ENCODE measurements around the gene RRBP1. TPM values are rescaled to one million over a fixed set of nuclear protein-coding genes. Genes with fewer than 3 reads are reported as not detected.
"Not testable (repeated sequence)": the region's sequence is repeated elsewhere in the genome, so short reads cannot be mapped to it uniquely, and the experiment has no call there.

The RRBP1 gene
- total and polyA plus RNA-seq, 12 donors: 23.5 to 71.3 (median 29.7) TPM

- intact Hi-C loops (cut with DNase I): no loop called here
- ATAC-seq: no peak
- no peak for TF ChIP-seq CTCF (IDR thresholded peaks at IDR 0.05)
- DNase-seq: no peak
- peaks cover 0 to 15% (median 5%) of the 10 kb centered on the region in 9 donors for H3K4me1 ChIP-seq
- no peak overlapping the region for H3K27ac ChIP-seq
- WGBS, 2 donors: 93 to 97% methylated on average over 7 of the region's 7 CpGs
- no peaks in the 10 kb centered on the region for H3K27me3 ChIP-seq
- H3K4me3 ChIP-seq: no peak overlapping the region
- H3K36me3 ChIP-seq: no peaks in the 10 kb centered on the region
- H3K9me3 ChIP-seq: no peaks in the 10 kb centered on the region
These were observed 26.8 kb upstream of the RRBP1 start for GRCh38 chr20:17708675-17709360.

- WGBS, 2 donors: 90 to 95% methylated on average over 3 of the region's 3 CpGs
- DNase-seq; H3K27me3 ChIP-seq; H3K9me3 ChIP-seq; H3K36me3 ChIP-seq; H3K4me3 ChIP-seq; intact Hi-C loops (cut with DNase I); H3K27ac ChIP-seq; ATAC-seq: not testable (repeated sequence)
- peaks cover 0 to 15% (median 5%) of the 10 kb centered on the region in 9 donors for H3K4me1 ChIP-seq
These were observed 25.9 kb upstream of the RRBP1 start for GRCh38 chr20:17707951-17708350.

GRCh38 chr20:17706632-17707031 lies 24.6 kb upstream of the RRBP1 start:
- Histone ChIP-seq H3K9me3 (no peaks in the 10 kb centered on the region), H3K4me1 (peaks cover 0 to 15% (median 5%) of the 10 kb centered on the region in 9 donors), H3K36me3 (no peaks in the 10 kb centered on the region), H3K27ac (no peak overlapping the region), H3K4me3 (no peak overlapping the region), H3K27me3 (no peaks in the 10 kb centered on the region)
- WGBS, 2 donors: 61 to 95% methylated on average over 3 of the region's 3 CpGs
- intact Hi-C loops (cut with DNase I): no loop called here
- no peak for TF ChIP-seq CTCF (IDR thresholded peaks at IDR 0.05)
- ATAC-seq: no peak
- no peak for DNase-seq

- no peak overlapping the region for H3K4me3 ChIP-seq
- intact Hi-C loops (cut with DNase I): no loop called here
- ATAC-seq (no peak), DNase-seq (no peak)
- no peak for TF ChIP-seq CTCF (IDR thresholded peaks at IDR 0.05)
- peaks cover 0 to 10% (median 5%) of the 10 kb centered on the region in 9 donors for H3K4me1 ChIP-seq
- H3K27ac ChIP-seq: no peak overlapping the region
- H3K36me3 ChIP-seq: no peaks in the 10 kb centered on the region
- no peaks in the 10 kb centered on the region for H3K9me3 ChIP-seq
- no peaks in the 10 kb centered on the region for H3K27me3 ChIP-seq
- WGBS, 2 donors: 79 to 84% methylated on average over 4 of the region's 4 CpGs
These were observed 23.9 kb upstream of the RRBP1 start for GRCh38 chr20:17705916-17706315.

GRCh38 chr20:17704589-17705317 lies 22.7 kb upstream of the RRBP1 start:
- H3K36me3 ChIP-seq: no peaks in the 10 kb centered on the region
- intact Hi-C loops (cut with DNase I): no loop called here
- ATAC-seq (no peak), DNase-seq (no peak)
- H3K9me3 ChIP-seq: no peaks in the 10 kb centered on the region
- H3K4me1 ChIP-seq: no peaks in the 10 kb centered on the region
- 99% methylated on average over 5 of the region's 5 CpGs for WGBS, 2 donors
- no peak overlapping the region for H3K27ac ChIP-seq
- no peak for TF ChIP-seq CTCF (IDR thresholded peaks at IDR 0.05)
- no peak overlapping the region for H3K4me3 ChIP-seq
- no peaks in the 10 kb centered on the region for H3K27me3 ChIP-seq
